Spleen (tissue), 7 donors: ENCODE results near the gene EHMT2.

Experiments
- CTCF ChIP-seq, 11 experiments: fragments of 200-600 bp in 7 of 11; fragments of 450-650 bp in 4 of 11; sonication (generic) in 4 of 11; IDR thresholded peaks in 8 of 11; conservative IDR thresholded peaks in 3 of 11; 1 replicate in 7 of 11; 2 replicates in 4 of 11; pipeline versions ENCODE4 v1.4.0 to v1.8.0; 2016 to 2021; ENCODE audit warnings: antibody characterized with exemption in 11 of 11, inconsistent platforms in 4 of 11, mild to moderate bottlenecking in 1 of 11
- POLR2A ChIP-seq, 3 donors: fragments of 450-650 bp; IDR thresholded peaks; one replicate each; pipeline ENCODE4 v1.5.1; 2017; ENCODE audit warnings: antibody characterized with exemption in 3 of 3, mild to moderate bottlenecking in 1 of 3
- POLR2AphosphoS5 ChIP-seq, 3 donors: sonication (generic); formaldehyde crosslinking; IDR thresholded peaks; one replicate each; pipeline ENCODE4 v1.5.1; 2017; ENCODE audit warnings: antibody characterized with exemption in 3 of 3
- donor health status: DM: no; HTN: no; CAD: no; lungs with moderate emphysema.
- donor health status: DM: no; HTN: no; CAD: no.
- donor health status: DM: no; HTN: no; CAD: no.

DNA sequence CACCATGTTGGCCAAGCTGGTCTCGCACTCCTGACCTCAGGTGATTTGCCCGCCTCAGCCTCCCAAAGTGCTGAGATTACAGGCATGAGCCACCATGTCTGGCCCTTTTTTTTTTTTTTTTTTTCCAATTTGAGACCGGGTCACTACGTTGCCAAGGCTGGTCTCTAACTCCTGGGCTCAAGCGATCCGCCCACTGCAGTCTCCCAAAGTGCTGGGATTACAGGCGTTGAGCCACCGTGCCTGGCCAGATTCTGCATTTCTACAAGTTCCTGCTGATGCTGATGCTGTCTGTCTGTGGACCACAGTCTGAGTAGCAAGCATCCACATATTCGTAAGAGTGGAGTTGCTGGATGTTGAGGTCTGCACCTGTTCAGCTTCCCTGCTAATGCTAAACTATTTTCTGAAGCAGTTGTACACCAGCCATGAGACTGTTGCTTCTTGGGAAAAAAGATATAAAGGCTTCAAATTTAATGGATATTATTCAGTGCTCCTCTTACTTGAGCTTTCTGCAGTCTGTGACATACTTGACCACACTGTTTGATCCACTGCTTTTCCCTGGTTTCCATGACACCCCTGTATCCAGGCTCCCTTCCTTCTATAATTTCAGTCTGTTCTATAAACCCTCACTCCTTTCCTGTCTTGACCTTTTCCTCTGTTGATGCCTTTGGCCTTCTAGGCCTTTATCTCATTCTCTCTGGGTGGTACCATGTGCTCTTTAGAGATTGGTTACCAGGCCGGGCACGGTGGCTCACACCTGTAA is 14.5 kb upstream of the EHMT2 start:
- no peak for TF ChIP-seq POLR2AphosphoS5 (IDR thresholded peaks at IDR 0.05)
- TF ChIP-seq CTCF (IDR thresholded peaks at IDR 0.05 in 8 of 11, conservative IDR thresholded peaks at IDR 0.05 in 3 of 11), result no peak
- TF ChIP-seq POLR2A (IDR thresholded peaks at IDR 0.05), result no peak
